Measurements from ENCODE around the gene PTPN11. TPM values are rescaled to one million over a fixed set of nuclear protein-coding genes. Genes with fewer than 3 reads are reported as not detected.
"Not testable (repeated sequence)": the region's sequence is repeated elsewhere in the genome, so short reads cannot be mapped to it uniquely, and the experiment has no call there.

Gene PTPN11
- total RNA-seq, 1 experiment from 2014 or later = 121 TPM

- H4K20me1 ChIP-seq (ENCODE audit: low read length) = peaks cover 45% of the 10 kb centered on the region
- H3K9ac ChIP-seq (ENCODE audit: low read length) = peak overlapping the region; percentile 95; the same call in 1 of the 2 replicates
- BruUV-seq (replicated peaks) = no TSS peak
- H3F3A ChIP-seq (ENCODE audit: low read length, unreplicated experiment) = peaks cover 39% of the 10 kb centered on the region
- peaks cover 15% of the 10 kb centered on the region for H3K4me1 ChIP-seq (ENCODE audit: insufficient read depth, low read length)
- no peaks in the 10 kb centered on the region for H3K9me2 ChIP-seq (replicated peaks; ENCODE audit: low read length)
- H3K4me3 ChIP-seq (ENCODE audit: low read length) = peak overlapping the region; percentile 83
- H3K27me3 ChIP-seq (ENCODE audit: low read length) = no peaks in the 10 kb centered on the region
- intact Hi-C loops (cut with micrococcal nuclease) = no loop called here
- H3K36me3 ChIP-seq (ENCODE audit: low read depth, low read length) = peaks cover 45% of the 10 kb centered on the region
- ChIA-PET CTCF (no interaction called here), POLR2A (ENCODE audit: unreplicated experiment) (no interaction called here)
- no peak for ATAC-seq
- no peak overlapping the region for H3K27ac ChIP-seq (ENCODE audit: low read length)
- DNase-seq = no peak
- TF ChIP-seq EZH2phosphoT487 (IDR thresholded peaks at IDR 0.05; ENCODE audit: borderline replicate concordance, low read length) (no peak), EZH2 (IDR thresholded peaks at IDR 0.05; ENCODE audit: low read length, unreplicated experiment) (no peak), CTCF (conservative IDR thresholded peaks at IDR 0.05; ENCODE audit: low read depth, low read length) (no peak)
- H2AFZ ChIP-seq (ENCODE audit: low read length) = no peak overlapping the region
- H3K9me3 ChIP-seq (ENCODE audit: low read length) = no peaks in the 10 kb centered on the region
- H3K79me2 ChIP-seq (ENCODE audit: low read length) = peaks cover 36% of the 10 kb centered on the region
- H3K4me2 ChIP-seq (ENCODE audit: low read length) = peak overlapping the region; percentile 84
Observed at GRCh38 chr12:112406519-112407488, 11.9 kb upstream of the PTPN11 start.

- H3K27me3 ChIP-seq (ENCODE audit: low read length); H3K27ac ChIP-seq (ENCODE audit: low read length); CTCF ChIA-PET; DNase-seq; ATAC-seq; BruUV-seq (replicated peaks); intact Hi-C loops (cut with micrococcal nuclease); H3K9me3 ChIP-seq (ENCODE audit: low read length); POLR2A ChIA-PET (ENCODE audit: unreplicated experiment); H3K9me2 ChIP-seq (replicated peaks; ENCODE audit: low read length); H2AFZ ChIP-seq (ENCODE audit: low read length): not testable (repeated sequence)
- Histone ChIP-seq H3K36me3 (ENCODE audit: low read depth, low read length) (peaks cover 45% of the 10 kb centered on the region), H3K4me1 (ENCODE audit: insufficient read depth, low read length) (peaks cover 15% of the 10 kb centered on the region), H3K9ac (ENCODE audit: low read length) (peak overlapping the region; percentile 95), H3K4me2 (ENCODE audit: low read length) (peak overlapping the region; percentile 84), H3F3A (ENCODE audit: low read length, unreplicated experiment) (peaks cover 34% of the 10 kb centered on the region), H4K20me1 (ENCODE audit: low read length) (peaks cover 45% of the 10 kb centered on the region), H3K4me3 (ENCODE audit: low read length) (peak overlapping the region; percentile 83), H3K79me2 (ENCODE audit: low read length) (peaks cover 36% of the 10 kb centered on the region)
Observed at GRCh38 chr12:112407683-112408082, 11.1 kb upstream of the PTPN11 start.

- peaks cover 30% of the 10 kb centered on the region for H3F3A ChIP-seq (ENCODE audit: low read length, unreplicated experiment)
- H3K9ac ChIP-seq (ENCODE audit: low read length) = peak overlapping the region; percentile 95
- no peak for DNase-seq
- CTCF ChIA-PET = no interaction called here
- intact Hi-C loops (cut with micrococcal nuclease) = no loop called here
- no peaks in the 10 kb centered on the region for H3K9me3 ChIP-seq (ENCODE audit: low read length)
- no peaks in the 10 kb centered on the region for H3K27me3 ChIP-seq (ENCODE audit: low read length)
- H4K20me1 ChIP-seq (ENCODE audit: low read length) = peaks cover 45% of the 10 kb centered on the region
- H3K79me2 ChIP-seq (ENCODE audit: low read length) = peaks cover 36% of the 10 kb centered on the region
- H3K36me3 ChIP-seq (ENCODE audit: low read depth, low read length) = peaks cover 45% of the 10 kb centered on the region
- ATAC-seq = no peak
- 0 out of 2 replicates have a peak overlapping the region, but pooled peaks have one; percentile 65 for H2AFZ ChIP-seq (ENCODE audit: low read length)
- TF ChIP-seq EZH2phosphoT487 (IDR thresholded peaks at IDR 0.05; ENCODE audit: borderline replicate concordance, low read length) = no peak
- TF ChIP-seq EZH2 (IDR thresholded peaks at IDR 0.05; ENCODE audit: low read length, unreplicated experiment) = no peak
- TF ChIP-seq CTCF (conservative IDR thresholded peaks at IDR 0.05; ENCODE audit: low read depth, low read length) = no peak
- H3K27ac ChIP-seq (ENCODE audit: low read length) = peak overlapping the region; percentile 65
- no TSS peak for BruUV-seq (replicated peaks)
- peaks cover 15% of the 10 kb centered on the region for H3K4me1 ChIP-seq (ENCODE audit: insufficient read depth, low read length)
- POLR2A ChIA-PET (ENCODE audit: unreplicated experiment) = no interaction called here
- peak overlapping the region; percentile 84 for H3K4me2 ChIP-seq (ENCODE audit: low read length)
- H3K4me3 ChIP-seq (ENCODE audit: low read length) = peak overlapping the region; percentile 83
- H3K9me2 ChIP-seq (replicated peaks; ENCODE audit: low read length) = no peaks in the 10 kb centered on the region
Observed at GRCh38 chr12:112408621-112409020, 10.1 kb upstream of the PTPN11 start.

Data from PC-3 (cell line).